HCT116 (cell line): ENCODE data around the gene PLA2G4B. TPM values are rescaled to one million over a fixed set of nuclear protein-coding genes. Genes with fewer than 3 reads are reported as not detected.

Experiments used
- ATAC-seq: fragments of 200-7000 bp; cut with Tn5 transposase; 2 replicates; pipeline ENCODE4 v1.9.1; 2020; ENCODE audit warnings: mild to moderate bottlenecking, moderate library complexity
- BruUV-seq: library from RNA; stranded (reverse); fragments of 400-500 nt; replicated peaks from 2 replicates; lab custom pipeline; 2021; lab: Mats Ljungman, UMichigan
- CTCF ChIA-PET: fragments of 300-600 bp; sonication (Branson Sonifier 250); formaldehyde crosslinking; loops from one replicate; lab custom pipeline; 2021; ENCODE audit warnings: antibody characterized with exemption; lab: Charles Lee
- POLR2A ChIA-PET: fragments of 300-600, 350-600 bp; sonication (Branson Sonifier 250); formaldehyde crosslinking; loops from one replicate; lab custom pipeline; 2021; ENCODE audit warnings: antibody characterized with exemption; lab: Charles Lee
- RAD21 ChIA-PET, 2 experiments: fragments of 300-600 bp; sonication (Branson Sonifier 250); formaldehyde crosslinking; loops; one replicate each; lab custom pipeline; 2023; ENCODE audit warnings: low total read pairs in 2 of 2; ENCODE audit not compliant: uncharacterized antibody in 2 of 2, unreplicated experiment in 2 of 2, low non-redundant PET in 1 of 2; lab: Charles Lee
- DNase-seq: peaks from one replicate; pipeline ENCODE4 v3.0.0-alpha.2; 2010; ENCODE audit warnings: low read depth, low spot score
- H2AFZ ChIP-seq: fragments of 200-600 bp; shearing (Covaris generic), sonication (generic); 2 replicates; pipeline ENCODE4 v1.6.1; 2017; ENCODE audit warnings: low read depth, mixed run types, mixed read lengths, antibody characterized with exemption, low read length; ENCODE audit not compliant: poor library complexity, severe bottlenecking
- H3K27ac ChIP-seq: 2 replicates; pipeline ENCODE4 v1.5.1; 2012; ENCODE audit warnings: low read depth, low read length
- H3K27me3 ChIP-seq: fragments of 200-600 bp; sonication (generic); 2 replicates; pipeline ENCODE4 v1.6.1; 2016; ENCODE audit warnings: mixed run types, low read length, mixed read lengths; ENCODE audit not compliant: insufficient read depth
- H3K36me3 ChIP-seq, 2 experiments: fragments of 200-500 bp in 1 of 2; fragments of 200-600 bp in 1 of 2; sonication (Bioruptor generic) in 1 of 2; sonication (generic) in 1 of 2; 2 replicates each; pipeline versions ENCODE4 v1.5.1 to v1.6.1; 2014 to 2016; ENCODE audit warnings: low read length in 2 of 2, inconsistent platforms in 1 of 2, mixed read lengths in 1 of 2, mixed run types in 1 of 2; ENCODE audit not compliant: insufficient read depth in 2 of 2, control insufficient read depth in 1 of 2
- H3K4me1 ChIP-seq, 2 experiments: fragments of 200-600 bp in 1 of 2; sonication (generic) in 1 of 2; 2 replicates each; pipeline versions ENCODE4 v1.5.1 to v1.6.1; 2012 to 2017; ENCODE audit warnings: low read length in 2 of 2, inconsistent platforms in 1 of 2, mild to moderate bottlenecking in 1 of 2, mixed read lengths in 1 of 2, mixed run types in 1 of 2, moderate library complexity in 1 of 2; ENCODE audit not compliant: insufficient read depth in 2 of 2, control insufficient read depth in 1 of 2
- H3K4me2 ChIP-seq: fragments of 200-600 bp; sonication (generic); 2 replicates; pipeline ENCODE4 v1.6.1; 2017; ENCODE audit warnings: mixed run types, low read length, mixed read lengths
- H3K4me3 ChIP-seq, 2 experiments: fragments of 200-600 bp in 1 of 2; sonication (generic) in 1 of 2; replicated peaks in 1 of 2; 2 replicates each; pipeline ENCODE4 v1.5.1; 2011 to 2016; ENCODE audit warnings: low read length in 2 of 2, control low read depth in 1 of 2, low read depth in 1 of 2, mild to moderate bottlenecking in 1 of 2, mixed read lengths in 1 of 2, mixed run types in 1 of 2
- H3K79me2 ChIP-seq: fragments of 200-600 bp; sonication (generic); 2 replicates; pipeline ENCODE4 v1.6.1; 2017; ENCODE audit warnings: mild to moderate bottlenecking, mixed run types, low read length, moderate library complexity, mixed read lengths; ENCODE audit not compliant: insufficient read depth
- H3K9ac ChIP-seq: fragments of 200-600 bp; sonication (generic); 2 replicates; pipeline ENCODE4 v1.6.1; 2016; ENCODE audit warnings: low read length, mixed read lengths
- H3K9me2 ChIP-seq: fragments of 200-600 bp; sonication (generic), shearing (Covaris generic); 2 replicates; pipeline ENCODE4 v1.6.1; 2017; ENCODE audit warnings: mixed run types, mild to moderate bottlenecking, moderate library complexity; ENCODE audit not compliant: insufficient read depth
- H3K9me3 ChIP-seq, 2 experiments: fragments of 200-500 bp in 1 of 2; fragments of 200-600 bp in 1 of 2; sonication (Bioruptor generic) in 1 of 2; sonication (generic) in 1 of 2; 2 replicates each; pipeline ENCODE4 v1.6.1; 2014 to 2017; ENCODE audit warnings: low read length in 2 of 2, mixed read lengths in 2 of 2, inconsistent platforms in 1 of 2, low read depth in 1 of 2, mild to moderate bottlenecking in 1 of 2, mixed run types in 1 of 2, moderate library complexity in 1 of 2; ENCODE audit not compliant: control insufficient read depth in 1 of 2, insufficient read depth in 1 of 2
- H4K20me1 ChIP-seq: fragments of 200-600 bp; sonication (generic), shearing (Covaris generic); 2 replicates; pipeline ENCODE4 v1.6.1; 2017; ENCODE audit warnings: mixed run types, mild to moderate bottlenecking, moderate library complexity; ENCODE audit not compliant: insufficient read depth
- ATF3 ChIP-seq: IDR thresholded peaks from 2 replicates; pipeline ENCODE4 v1.6.1; 2012
- CBX3 ChIP-seq: IDR thresholded peaks from 2 replicates; pipeline ENCODE4 v1.6.1; 2012; ENCODE audit warnings: low read depth
- CEBPB ChIP-seq: IDR thresholded peaks from 2 replicates; pipeline ENCODE4 v1.6.1; 2012; ENCODE audit warnings: low read depth
- CTCF ChIP-seq, 3 experiments: fragments of 200-600 bp in 1 of 3; sonication (generic) in 1 of 3; IDR thresholded peaks in 2 of 3; conservative IDR thresholded peaks in 1 of 3; 2 replicates each; pipeline ENCODE4 v1.5.1; 2012 to 2017; ENCODE audit warnings: low read depth in 2 of 3, low read length in 2 of 3, antibody characterized with exemption in 1 of 3, borderline replicate concordance in 1 of 3, control low read depth in 1 of 3, mild to moderate bottlenecking in 1 of 3, mixed read lengths in 1 of 3, mixed run types in 1 of 3, moderate library complexity in 1 of 3; ENCODE audit not compliant: insufficient read depth in 1 of 3
- EGR1 ChIP-seq: IDR thresholded peaks from 2 replicates; pipeline ENCODE4 v1.6.1; 2012; ENCODE audit warnings: low read depth
- ELF1 ChIP-seq: IDR thresholded peaks from 2 replicates; pipeline ENCODE4 v1.6.1; 2012; ENCODE audit warnings: low read depth, borderline replicate concordance
- EZH2 ChIP-seq: fragments of 200-600 bp; sonication (generic); IDR thresholded peaks from 2 replicates; pipeline ENCODE4 v1.6.1; 2017; ENCODE audit warnings: antibody characterized with exemption, mixed run types
- FOSL1 ChIP-seq: IDR thresholded peaks from 2 replicates; pipeline ENCODE4 v1.6.1; 2012; ENCODE audit warnings: low read depth
- JUND ChIP-seq: IDR thresholded peaks from 2 replicates; pipeline ENCODE4 v1.6.1; 2012
- MAX ChIP-seq: IDR thresholded peaks from 2 replicates; pipeline ENCODE4 v1.6.1; 2012
- POLR2A ChIP-seq: IDR thresholded peaks from 2 replicates; pipeline ENCODE4 v1.7.0; 2011; ENCODE audit warnings: borderline replicate concordance; ENCODE audit not compliant: insufficient read depth, insufficient read length; ENCODE audit errors: extremely low read depth
- POLR2AphosphoS5 ChIP-seq: IDR thresholded peaks from 2 replicates; pipeline ENCODE4 v1.6.1; 2011; ENCODE audit warnings: mild to moderate bottlenecking, low read depth, low read length, moderate library complexity
- SIN3A ChIP-seq: IDR thresholded peaks from 2 replicates; pipeline ENCODE4 v1.6.1; 2012; ENCODE audit warnings: low read depth
- SP1 ChIP-seq: IDR thresholded peaks from 2 replicates; pipeline ENCODE4 v1.6.1; 2012; ENCODE audit warnings: low read depth
- SRF ChIP-seq: IDR thresholded peaks from 2 replicates; pipeline ENCODE4 v1.6.1; 2012; ENCODE audit warnings: low read depth
- TCF7L2 ChIP-seq: IDR thresholded peaks from 2 replicates; pipeline ENCODE4 v1.7.0; 2011; ENCODE audit warnings: borderline replicate concordance, inconsistent platforms; ENCODE audit not compliant: insufficient read depth, insufficient read length; ENCODE audit errors: extremely low read depth
- ZFX ChIP-seq: fragments of 450-650 bp; IDR thresholded peaks from 2 replicates; pipeline ENCODE4 v1.6.1; 2017
- ZNF274 ChIP-seq: fragments of 200-500 bp; sonication (Bioruptor generic); IDR thresholded peaks from 2 replicates; pipeline ENCODE4 v1.6.1; 2014; ENCODE audit warnings: mild to moderate bottlenecking, low read depth, low read length, inconsistent platforms
- intact Hi-C: fragments of 100-400 bp; cut with micrococcal nuclease; formaldehyde crosslinking; loops from 2 replicates; pipeline ENCODE4 v1.10.0; 2022
- total RNA-seq: library from RNA; stranded (reverse); gene quantifications from one replicate; pipeline ENCODE4 v1.2.1, GENCODE V29; 2021; ENCODE audit not compliant: unreplicated experiment
- TF ChIP-seq, protein P1 (sequence below): IDR thresholded peaks from 2 replicates; pipeline ENCODE4 v1.6.1; 2012; ENCODE audit warnings: low read depth

The PLA2G4B gene
- total RNA-seq, 1 experiment from 2014 or later: 4.7 TPM

DNA sequence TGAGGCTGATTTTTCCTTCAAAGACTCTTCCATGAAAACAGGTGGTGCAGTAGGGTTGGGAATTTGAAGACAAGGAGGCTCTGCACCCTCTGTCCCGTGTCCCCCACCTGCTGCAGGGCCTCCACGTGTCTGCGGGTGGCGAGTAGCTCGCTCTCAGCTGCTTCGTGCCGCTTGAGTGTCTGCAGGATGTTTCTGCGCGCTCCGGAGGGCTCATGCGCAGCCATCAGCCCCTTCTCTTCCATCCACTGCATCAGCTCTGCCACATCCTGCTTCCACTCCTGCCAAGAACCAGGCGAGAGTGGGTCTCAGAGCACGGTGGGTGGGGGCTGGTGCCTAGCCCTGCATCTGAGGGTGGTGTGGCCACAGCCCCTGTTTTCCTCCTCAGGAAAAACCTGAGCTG, 37.4 kb downstream of the PLA2G4B start:
- intact Hi-C loops: no loop called here
- ChIA-PET CTCF (no interaction called here), RAD21 (no interaction called here), POLR2A (no interaction called here)
- no peak overlapping the region for H3K27ac ChIP-seq
- no peaks in the 10 kb centered on the region for H4K20me1 ChIP-seq
- no peak for TF ChIP-seq ZNF274
- no peak for TF ChIP-seq ATF3
- no peak for TF ChIP-seq ELF1
- no peak for TF ChIP-seq SRF
- TF ChIP-seq CEBPB: no peak
- no peak for TF ChIP-seq SIN3A
- TF ChIP-seq MAX: no peak
- TF ChIP-seq, protein P1, sequence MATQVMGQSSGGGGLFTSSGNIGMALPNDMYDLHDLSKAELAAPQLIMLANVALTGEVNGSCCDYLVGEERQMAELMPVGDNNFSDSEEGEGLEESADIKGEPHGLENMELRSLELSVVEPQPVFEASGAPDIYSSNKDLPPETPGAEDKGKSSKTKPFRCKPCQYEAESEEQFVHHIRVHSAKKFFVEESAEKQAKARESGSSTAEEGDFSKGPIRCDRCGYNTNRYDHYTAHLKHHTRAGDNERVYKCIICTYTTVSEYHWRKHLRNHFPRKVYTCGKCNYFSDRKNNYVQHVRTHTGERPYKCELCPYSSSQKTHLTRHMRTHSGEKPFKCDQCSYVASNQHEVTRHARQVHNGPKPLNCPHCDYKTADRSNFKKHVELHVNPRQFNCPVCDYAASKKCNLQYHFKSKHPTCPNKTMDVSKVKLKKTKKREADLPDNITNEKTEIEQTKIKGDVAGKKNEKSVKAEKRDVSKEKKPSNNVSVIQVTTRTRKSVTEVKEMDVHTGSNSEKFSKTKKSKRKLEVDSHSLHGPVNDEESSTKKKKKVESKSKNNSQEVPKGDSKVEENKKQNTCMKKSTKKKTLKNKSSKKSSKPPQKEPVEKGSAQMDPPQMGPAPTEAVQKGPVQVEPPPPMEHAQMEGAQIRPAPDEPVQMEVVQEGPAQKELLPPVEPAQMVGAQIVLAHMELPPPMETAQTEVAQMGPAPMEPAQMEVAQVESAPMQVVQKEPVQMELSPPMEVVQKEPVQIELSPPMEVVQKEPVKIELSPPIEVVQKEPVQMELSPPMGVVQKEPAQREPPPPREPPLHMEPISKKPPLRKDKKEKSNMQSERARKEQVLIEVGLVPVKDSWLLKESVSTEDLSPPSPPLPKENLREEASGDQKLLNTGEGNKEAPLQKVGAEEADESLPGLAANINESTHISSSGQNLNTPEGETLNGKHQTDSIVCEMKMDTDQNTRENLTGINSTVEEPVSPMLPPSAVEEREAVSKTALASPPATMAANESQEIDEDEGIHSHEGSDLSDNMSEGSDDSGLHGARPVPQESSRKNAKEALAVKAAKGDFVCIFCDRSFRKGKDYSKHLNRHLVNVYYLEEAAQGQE: no peak
- no peak for TF ChIP-seq EZH2
- no peak for TF ChIP-seq SP1
- no peak for TF ChIP-seq FOSL1
- no peak for TF ChIP-seq TCF7L2
- TF ChIP-seq EGR1: no peak
- TF ChIP-seq ZFX: no peak
- TF ChIP-seq CTCF (IDR thresholded peaks at IDR 0.05 in 2 of 3, conservative IDR thresholded peaks at IDR 0.05 in 1 of 3; ENCODE audit: borderline replicate concordance in 1 of 3, insufficient read depth in 1 of 3, low read depth in 2 of 3, low read length in 2 of 3): no peak
- no peak for TF ChIP-seq POLR2A
- no peak for TF ChIP-seq POLR2AphosphoS5
- no peak for TF ChIP-seq CBX3
- no peak for TF ChIP-seq JUND
- H3K27me3 ChIP-seq: no peaks in the 10 kb centered on the region
- ATAC-seq (no peak), DNase-seq (no peak)
- BruUV-seq: no TSS peak
- no peak overlapping the region for H3K4me2 ChIP-seq
- no peak overlapping the region for H2AFZ ChIP-seq
- H3K4me3 ChIP-seq: no peak overlapping the region
- no peaks in the 10 kb centered on the region for H3K9me3 ChIP-seq
- no peaks in the 10 kb centered on the region for H3K36me3 ChIP-seq
- H3K9me2 ChIP-seq: no peaks in the 10 kb centered on the region
- peaks cover 0 to 8% of the 10 kb centered on the region in 2 experiments; a peak in 2 of 4 replicates for H3K4me1 ChIP-seq
- no peaks in the 10 kb centered on the region for H3K79me2 ChIP-seq
- no peak overlapping the region for H3K9ac ChIP-seq
